HG02938 (cell line): ENCODE measurements around the gene PPP3CA.
"Not testable (repeated sequence)": the region's sequence is repeated elsewhere in the genome, so short reads cannot be mapped to it uniquely, and the experiment has no call there.

Experiments used
- ATAC-seq: cut with Tn5 transposase; IDR thresholded peaks from one replicate; pipeline ENCODE4 v1.9.1; 2021; ENCODE audit warnings: mild to moderate bottlenecking, moderate library complexity; ENCODE audit not compliant: unreplicated experiment

Gene PPP3CA

DNA sequence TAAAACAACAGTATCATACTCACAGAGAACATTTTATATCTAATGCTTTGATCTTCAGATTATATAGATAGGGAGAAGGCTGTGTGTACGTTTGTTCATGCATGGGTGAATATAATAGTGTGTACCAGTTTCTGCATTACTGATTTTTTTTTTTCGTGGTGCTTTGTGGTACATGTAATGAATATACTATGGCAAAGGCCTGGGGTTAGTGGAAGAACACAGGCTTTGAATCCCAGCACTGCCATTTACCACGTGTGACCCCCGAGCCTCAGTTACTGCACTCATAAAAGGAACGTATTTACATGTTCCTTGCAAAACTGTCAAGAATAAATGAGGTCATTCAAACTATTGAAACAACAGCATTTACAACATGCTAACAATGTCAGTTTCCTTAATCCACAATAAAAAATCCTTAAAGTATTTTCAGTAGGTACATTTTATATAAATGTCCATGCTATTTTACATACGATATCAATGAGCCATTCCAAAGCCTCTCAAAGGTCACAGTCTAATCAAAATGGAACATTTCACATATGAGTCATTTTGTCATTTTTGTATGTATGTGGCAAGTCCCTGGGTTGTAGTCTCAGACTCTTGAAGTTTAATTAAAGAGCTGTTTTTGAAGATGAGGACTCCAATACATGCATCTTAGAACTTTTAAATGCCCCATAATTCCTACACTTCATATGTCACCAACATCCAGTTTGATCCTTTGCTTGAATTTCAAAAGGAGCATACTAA is 242.8 kb downstream of the PPP3CA start:
- peak; percentile 45 for ATAC-seq

DNA sequence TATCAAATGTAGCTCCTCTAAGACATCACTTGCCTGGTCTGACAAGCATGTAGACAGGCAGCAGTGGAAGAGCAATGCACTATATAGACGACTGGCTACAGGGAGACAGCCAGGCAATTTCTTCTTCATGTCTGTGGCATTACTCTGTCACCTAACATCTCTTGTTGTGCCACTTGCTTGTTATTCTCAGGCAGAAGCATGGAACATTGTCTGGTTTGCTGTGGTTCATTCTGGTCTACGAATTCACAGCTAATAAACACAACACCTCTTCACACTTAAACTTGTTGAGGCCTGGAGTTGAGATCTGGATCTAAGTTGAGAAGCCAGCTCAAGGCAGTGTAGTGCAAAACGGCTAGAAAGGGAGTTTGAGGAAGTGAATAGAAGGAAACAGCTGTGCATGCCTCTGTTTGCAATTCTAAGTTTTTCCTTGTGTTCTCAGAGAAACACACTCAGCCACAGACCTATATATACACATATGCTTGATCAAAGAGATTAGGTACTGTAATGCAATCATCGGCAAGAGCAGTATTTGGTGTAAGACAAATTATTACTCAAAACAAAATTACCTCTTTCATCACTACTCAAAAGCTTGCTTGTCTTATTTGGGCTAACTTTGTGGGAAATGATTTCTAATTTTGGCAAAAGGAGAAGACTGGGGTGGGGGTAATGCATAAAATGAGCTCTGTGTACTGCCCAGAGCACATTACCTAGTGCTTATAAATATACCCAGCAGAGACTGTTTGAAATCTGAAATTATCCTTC is 243.8 kb downstream of the PPP3CA start:
- ATAC-seq = peak; percentile 75

DNA sequence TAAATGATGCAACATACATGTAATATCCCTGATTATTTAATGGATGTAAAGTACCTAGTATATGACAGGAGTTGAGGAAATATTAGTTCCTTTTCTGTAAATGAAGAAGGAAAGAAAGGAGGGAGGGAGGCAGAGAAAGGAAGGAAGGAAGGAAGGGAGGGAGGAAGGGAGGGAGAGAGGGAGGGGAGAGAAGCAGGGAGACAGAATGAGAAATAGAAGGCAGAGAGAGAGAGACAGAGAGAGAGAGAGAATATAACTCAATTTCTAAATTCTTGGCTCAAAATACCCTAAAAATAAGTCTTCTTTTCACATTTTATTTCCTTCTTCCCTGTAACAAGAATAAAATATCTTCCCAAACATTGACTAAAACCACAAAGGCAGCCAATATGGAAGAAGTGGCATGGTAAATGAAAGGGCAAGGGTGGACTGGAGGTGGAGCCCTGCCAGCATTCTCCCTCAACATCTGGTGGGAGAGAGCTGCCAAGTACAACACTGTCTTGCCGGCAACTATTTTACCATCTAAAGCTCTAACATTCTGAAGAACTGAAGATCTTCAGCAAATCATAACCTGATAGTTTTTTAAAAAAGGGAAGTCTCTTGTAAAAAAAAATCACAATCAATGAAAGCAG is 245.1 kb downstream of the PPP3CA start:
- ATAC-seq = no peak

DNA sequence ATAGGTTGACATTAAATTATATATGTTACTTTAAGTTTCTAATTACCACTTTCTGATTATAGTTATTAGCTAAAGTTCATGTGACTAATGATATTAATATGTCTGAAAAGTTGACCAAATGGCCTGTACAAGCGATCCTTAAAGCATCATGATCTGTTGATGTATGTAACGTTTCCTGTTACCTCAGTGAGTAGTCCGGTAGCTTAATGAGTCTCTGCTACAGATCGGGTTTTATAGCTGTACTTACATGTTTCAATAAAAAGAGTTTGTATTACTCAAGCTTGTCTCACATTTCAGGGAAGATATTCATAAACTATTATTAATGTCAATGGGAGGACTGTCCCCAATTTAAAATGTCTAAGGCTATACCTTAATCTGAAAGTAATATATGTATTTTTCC is 246.3 kb downstream of the PPP3CA start:
- no peak for ATAC-seq

DNA sequence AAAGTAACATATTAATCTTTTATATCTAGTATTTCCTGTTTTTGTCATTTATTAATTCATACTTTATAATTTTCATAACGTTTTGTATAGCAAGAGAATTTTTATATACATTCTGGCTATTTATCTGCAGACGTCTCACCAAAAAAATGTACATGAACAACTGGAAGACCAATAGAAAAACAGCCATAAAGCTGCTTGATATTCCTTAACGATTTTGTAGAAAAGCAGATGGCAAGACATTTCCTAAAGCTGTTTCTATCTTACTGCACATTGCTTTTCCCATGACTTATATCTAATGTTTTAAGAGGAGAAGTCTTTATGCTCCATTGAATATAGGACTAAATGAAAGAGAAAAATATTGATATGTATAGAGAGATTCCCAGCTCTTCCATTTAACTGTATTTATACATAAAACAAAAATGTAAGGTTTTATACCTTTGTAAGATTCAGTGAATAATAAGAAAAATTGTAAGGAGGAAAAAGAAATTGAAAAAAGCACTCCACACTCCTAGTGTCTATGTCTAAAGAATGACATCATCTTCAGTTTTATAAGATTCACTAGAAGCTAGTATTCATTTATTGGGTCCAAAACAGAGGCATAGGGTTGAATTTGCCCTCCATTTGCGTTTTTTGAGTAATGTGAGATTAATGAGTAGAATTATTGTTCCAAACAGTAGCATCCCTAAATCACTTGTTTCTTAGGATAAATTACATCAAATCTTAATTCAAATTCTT is 248.5 kb downstream of the PPP3CA start:
- ATAC-seq = no peak

DNA sequence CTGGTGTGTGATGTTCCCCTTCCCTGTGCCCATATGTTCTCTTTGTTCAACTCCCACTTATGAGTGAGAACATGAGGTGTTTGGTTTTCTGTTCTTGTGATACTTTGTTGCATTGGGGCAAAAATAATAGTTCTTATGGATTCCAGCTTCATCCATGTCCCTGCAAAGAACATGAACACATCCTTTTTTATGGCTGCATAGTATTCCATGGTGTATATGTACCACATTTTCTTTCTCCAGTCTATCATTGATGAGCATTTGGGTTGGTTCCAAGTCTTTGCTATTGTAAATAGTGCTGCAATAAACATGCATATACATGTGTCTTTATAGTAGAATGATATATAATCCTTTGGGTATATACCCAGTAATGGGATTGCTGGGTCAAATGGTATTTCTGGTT is 254.7 kb downstream of the PPP3CA start:
- ATAC-seq = not testable (repeated sequence)

DNA sequence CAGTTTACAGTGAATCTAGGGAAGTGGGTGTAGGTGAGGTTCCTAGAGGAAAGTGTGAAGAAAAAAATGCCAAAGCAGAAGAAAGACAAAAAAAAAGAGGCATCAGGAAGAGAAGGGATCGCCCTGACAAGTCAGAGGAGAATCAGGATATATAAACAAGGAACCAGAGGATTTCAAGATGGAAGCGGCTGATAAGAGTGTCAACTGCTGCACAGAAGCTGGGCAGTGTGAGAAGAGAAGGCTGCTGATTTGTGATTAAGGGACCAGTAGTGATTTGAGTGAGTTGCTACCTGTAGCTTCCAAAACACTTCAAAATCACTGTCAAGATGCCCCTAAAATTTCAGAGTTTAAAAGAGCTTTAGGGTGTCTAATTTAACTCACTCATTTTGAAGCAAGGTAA is 258.2 kb downstream of the PPP3CA start:
- no peak for ATAC-seq

DNA sequence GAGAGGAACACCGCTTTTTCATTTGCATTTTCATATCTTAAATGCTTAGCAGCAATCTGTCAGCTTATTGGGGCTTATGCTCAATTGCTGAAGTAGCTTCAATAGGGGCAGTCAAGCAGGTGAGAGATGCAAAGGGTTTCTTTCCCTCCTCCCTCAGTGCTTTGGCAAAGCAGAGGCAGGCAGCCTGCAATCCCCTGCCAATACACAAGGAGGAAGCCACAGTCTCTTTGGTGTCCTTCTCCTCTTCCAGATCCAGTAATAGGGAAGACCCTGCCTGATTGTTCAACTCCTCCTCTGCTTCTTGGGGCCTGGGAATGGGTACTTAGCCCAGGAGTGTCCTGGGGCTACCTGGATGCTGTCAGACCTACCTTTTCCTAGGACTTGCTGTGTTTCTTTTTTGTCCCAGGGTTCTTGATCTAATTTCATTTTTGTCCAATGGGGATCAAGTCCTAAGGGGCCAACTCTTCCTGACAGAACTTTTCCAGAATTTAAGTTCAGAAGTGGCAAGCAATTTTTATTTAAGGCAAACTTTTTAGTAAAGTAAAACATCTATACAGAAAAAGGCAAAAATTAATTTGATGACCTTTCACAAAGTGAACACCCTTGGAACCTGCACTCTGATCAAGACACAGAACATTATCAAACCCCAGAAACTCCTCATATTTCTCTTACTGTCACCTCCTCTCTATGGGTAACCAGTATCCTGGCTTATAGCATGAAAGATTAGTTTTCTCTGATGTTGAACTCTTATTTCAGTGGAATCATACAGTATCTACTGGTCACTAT is 260.3 kb downstream of the PPP3CA start:
- ATAC-seq = no peak

DNA sequence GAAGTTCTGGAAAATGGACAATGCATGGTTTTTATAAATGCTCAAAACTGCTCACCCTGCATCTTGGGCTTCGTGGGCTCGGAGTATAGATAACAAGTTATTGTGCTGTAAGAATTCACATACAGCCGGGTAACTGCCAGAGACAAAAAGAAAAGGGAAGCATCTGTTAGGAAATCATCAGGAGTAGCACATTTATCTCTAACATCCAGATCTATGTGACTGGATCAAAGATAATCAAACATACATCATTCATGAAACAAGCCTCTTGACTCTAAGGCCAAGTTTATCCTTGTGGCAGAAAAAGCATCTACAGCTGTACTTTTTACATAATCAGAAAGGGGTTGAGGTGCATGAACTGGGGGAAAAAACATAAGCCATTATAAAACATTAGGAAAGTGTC is 264.2 kb downstream of the PPP3CA start:
- ATAC-seq = no peak

DNA sequence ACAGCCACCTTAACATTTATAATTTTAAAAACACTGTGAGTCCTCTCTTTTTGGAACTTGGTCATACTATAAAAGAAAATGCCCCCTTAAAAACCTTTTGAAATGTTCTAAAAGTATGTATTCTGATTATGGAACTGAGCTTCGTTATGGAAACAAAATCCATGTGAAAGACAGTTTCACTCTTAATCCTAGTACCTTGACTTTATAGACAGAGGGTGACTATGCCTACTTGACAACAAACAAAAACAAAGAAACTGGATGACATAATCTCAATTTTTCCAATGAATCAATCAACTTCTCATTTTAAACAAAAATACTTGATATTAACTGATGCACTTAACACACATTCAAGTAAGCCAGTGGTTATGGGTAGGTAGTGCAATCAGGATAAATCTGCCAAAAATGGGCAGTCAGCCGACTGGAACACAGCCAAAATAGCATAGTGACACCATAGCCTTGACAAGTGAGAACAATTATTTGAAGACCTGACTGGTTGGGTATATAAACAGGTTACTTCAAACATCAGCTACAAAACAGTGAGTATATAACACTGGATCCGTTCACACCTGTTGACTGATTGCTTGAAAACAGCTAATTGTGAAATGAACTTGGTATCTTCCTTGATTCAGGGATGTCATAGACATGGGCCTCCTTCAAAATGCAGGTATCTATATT is 265.5 kb downstream of the PPP3CA start:
- ATAC-seq = no peak

DNA sequence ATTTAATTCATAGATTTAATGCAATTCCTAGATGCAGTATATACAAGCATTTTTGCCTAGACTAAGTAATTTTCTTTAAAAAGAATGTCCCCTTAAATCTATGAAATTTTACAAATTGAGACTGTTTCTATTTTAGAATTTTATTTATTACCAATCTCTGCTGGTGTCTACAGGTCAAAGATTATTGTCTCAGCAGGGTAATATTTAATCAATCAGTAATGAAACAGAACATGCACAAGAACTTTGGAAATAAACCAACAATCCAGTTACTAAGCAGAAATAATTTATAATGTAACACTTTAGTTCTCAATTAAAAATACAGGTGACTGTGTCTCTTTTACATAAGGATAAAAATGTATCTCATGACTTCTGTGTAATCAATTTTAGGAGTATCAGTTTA is 266.2 kb downstream of the PPP3CA start:
- no peak for ATAC-seq

DNA sequence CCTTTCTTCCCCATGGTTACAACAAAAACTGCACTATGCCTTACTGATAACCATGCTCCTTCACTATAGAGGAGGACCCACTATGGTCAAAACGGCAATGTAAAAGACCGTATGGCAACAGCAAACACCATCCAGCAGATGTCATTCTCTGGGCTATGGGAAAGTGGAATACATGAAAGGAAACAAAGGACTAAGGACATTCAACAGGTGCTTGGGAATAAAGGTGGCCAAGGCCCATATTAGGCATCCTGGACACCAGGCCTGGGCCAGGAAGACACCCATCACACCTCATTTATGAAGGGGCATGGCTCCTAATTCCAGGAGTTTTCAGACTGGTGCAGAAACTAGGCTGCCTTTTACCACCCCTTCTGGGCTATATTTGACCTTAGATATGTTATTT is 268.4 kb downstream of the PPP3CA start:
- no peak for ATAC-seq

DNA sequence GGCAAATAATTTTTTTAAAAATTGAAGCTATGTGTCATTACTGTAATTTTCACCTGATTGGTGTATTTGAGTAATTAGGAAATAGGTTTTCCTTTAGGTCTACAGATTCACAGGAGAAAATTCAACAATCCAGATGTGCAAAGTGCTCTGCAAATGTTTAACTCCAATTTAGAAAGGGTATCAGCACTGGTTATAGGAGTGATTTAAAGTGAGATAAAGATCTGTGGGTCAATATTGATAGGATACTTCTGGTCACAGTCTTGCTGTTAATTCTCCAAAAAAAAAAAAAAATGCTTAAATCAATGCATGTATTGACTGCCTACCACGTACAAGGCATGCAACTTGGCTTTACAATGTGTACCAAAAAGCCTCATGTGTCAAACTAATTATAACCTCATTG is 271.3 kb downstream of the PPP3CA start:
- ATAC-seq = no peak

DNA sequence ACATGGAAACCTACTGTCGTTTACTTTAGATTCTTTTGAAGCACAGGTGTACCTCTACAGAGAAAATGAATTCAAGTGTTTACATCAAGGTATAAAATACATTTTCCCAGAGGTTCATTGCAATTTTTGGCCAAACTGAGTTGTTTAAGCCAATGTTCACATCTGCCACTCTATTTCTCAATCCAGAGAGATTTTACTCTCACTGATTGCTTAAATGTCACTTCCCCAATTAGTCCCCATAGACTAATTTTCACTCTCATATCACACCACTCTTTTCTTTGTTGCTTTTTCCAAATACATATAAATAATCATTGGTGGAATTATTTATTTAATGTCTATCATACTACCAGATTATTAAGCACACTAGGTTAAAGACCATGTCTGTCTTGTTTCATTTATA is 271.8 kb downstream of the PPP3CA start:
- no peak for ATAC-seq

DNA sequence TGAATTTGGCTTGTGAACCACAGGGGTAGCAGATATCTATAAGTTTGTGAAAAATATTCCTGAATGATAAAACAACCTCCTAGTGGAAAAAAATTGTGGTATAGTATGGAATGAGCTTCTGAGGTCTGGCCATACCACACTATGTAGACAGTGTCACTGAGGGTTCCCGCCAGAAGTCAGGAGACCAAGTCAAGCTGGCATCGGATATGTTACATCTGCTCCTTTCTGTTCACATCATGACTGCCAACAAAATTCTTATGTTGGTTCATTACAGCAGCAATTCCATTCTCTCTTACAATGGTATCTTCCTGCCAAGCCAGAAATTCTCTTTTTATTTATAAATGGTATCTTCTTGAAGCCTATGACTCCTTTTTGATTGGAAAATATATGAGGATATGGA is 273.0 kb downstream of the PPP3CA start:
- ATAC-seq = no peak

DNA sequence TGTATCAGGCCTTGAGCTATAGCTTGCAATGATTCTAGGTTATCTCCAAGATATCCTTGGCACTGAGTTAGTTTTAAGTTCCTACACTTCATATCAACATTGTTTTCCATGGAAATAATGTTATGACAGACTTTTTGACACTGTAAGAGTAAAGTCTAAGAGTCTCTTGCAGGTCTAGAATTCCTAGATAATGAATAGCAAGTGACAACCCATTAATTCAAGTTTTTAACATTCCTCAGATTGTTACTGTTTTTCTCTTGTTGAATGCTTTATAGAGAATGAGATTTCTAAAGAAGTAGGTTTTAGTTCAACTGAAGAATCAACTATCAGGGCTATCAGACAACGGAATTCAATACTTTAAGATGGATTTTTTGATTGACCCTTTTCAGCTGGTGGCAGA is 276.1 kb downstream of the PPP3CA start:
- no peak for ATAC-seq

DNA sequence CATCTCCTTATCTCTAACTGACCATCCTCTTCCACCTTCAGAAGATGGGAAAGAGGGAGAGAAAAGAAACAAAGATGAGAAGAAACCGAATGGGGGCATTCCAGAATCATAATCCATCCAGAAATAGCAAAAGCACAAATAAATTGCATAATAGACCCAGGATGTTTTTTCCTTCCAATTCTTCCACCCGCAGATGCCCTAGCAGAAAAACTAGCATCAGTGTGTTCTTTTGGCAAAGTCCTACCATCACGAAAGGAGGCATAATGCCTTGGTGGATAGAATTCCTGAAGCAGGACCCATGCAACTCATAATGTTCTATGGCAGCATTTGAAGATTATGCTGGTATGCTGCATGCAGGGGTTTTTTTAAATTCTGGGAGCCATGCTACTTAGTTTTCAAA is 279.2 kb downstream of the PPP3CA start:
- ATAC-seq = no peak

DNA sequence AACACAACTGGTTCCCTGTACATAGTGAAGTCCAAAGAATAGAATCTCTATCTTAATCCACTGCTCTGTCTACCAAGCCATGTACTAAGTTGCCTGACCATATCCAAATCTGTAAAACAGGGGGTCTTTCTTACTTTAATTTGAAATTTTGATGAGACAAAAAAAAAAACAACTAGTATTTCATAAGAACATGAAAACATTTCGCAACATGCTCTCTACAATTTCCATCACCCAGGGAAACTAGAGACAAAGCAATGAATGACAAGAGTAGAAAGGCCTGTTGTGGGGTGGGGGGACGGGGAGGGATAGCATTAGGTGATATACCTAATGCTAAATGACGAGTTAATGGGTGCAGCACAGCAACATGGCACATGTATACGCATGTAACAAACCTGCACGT is 279.9 kb downstream of the PPP3CA start:
- ATAC-seq = no peak

DNA sequence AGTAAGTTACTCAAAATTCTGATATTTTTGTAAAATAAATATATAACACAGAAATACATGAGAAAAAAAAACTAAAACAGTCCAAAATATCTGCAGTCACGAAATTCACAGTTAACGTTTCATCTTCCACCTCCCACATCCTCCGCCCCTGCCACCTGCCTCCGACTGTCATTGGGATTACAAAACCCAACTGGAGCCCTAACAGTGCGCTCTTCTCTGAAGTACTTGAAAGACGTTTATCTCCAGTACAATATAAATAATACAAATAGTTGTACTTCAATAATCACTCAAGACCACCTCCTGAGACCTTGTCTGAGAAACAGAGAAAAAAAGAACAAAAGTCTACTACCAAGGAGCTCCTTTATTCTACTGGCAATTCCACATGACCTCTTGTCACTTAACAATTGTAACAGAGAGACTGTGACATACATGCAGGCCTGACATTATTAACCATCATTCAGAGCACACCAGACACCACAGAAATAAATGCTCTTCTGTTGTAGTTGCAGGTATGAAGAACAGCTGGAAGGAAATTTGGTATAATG is 280.6 kb downstream of the PPP3CA start:
- ATAC-seq = no peak
